ENCODE data around the gene COL5A1.

Gene COL5A1

DNA sequence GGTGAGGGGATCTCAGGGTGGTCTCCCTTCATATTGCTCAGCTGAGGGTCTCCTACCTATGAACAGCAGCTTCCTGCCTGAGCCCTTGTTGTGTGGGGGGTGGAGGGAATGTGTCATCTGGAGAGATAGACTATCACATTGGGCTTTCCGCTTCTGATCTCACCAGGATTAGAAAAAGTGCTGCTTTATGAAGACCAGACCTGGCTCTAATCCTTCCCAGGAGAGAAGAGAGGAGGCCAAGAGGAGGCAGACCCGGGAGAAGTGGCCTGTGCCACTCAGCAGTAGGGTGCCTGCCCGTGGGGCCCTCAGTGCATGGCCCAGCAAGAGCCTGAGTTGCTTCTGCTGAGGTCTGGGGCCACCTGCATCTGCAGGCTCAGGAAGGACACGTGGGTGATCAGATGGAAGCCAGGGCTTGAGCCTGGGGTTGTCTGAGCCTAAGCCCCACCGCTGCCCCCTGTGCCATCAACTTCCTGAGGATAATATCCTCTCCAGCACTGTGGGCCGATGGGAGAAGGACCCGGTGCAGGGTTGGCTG, 22.1 kb upstream of the COL5A1 start:
- H3K9me3 Mint-ChIP-seq = no peaks in the 10 kb centered on the region
- H3K27ac Mint-ChIP-seq = no peak overlapping the region
- H3K4me3 Mint-ChIP-seq = no peak overlapping the region
- H3K27me3 Mint-ChIP-seq = peaks cover 2% of the 10 kb centered on the region
- H3K4me1 Mint-ChIP-seq = no peaks in the 10 kb centered on the region
- no peaks in the 10 kb centered on the region for H3K36me3 Mint-ChIP-seq

GRCh38 chr9:134619983-134620661, 21.5 kb upstream of the COL5A1 start:
- Mint-ChIP-seq H3K36me3 (no peaks in the 10 kb centered on the region), H3K4me3 (no peak overlapping the region), H3K27ac (no peak overlapping the region), H3K4me1 (no peaks in the 10 kb centered on the region), H3K27me3 (peaks cover 2% of the 10 kb centered on the region), H3K9me3 (no peaks in the 10 kb centered on the region)

GRCh38 chr9:134620751-134621557, 20.6 kb upstream of the COL5A1 start:
- Mint-ChIP-seq H3K27ac (no peak overlapping the region), H3K36me3 (no peaks in the 10 kb centered on the region), H3K4me1 (no peaks in the 10 kb centered on the region), H3K9me3 (no peaks in the 10 kb centered on the region), H3K4me3 (no peak overlapping the region), H3K27me3 (peaks cover 2% of the 10 kb centered on the region)

DNA sequence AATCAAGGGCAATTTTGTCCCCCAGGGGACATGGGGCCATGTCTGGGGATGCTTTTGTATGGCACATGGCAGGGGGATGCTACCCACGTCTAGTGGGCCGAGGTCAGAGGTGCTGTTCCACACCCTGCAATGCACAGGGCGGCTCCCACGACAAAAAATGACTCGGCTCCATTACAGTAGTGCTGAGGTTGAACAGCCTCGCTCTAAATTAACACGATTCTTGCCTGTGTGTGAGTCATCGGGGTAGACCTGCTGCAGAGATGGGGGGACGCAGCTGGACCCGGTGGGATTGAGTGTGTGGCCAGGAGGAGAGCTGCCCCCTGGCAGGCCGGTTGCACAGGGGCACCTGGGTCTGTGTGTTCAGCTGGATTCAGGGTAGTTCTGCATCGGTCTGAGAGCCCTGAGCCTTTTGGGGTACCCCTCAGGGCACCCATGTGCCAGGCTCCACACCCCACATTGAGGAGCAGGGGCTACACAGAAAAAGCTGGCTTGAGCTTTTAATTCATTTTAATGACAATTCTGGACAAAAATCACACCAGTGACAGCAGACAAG, 20.0 kb upstream of the COL5A1 start:
- no peaks in the 10 kb centered on the region for H3K4me1 Mint-ChIP-seq
- H3K9me3 Mint-ChIP-seq = no peaks in the 10 kb centered on the region
- no peak overlapping the region for H3K27ac Mint-ChIP-seq
- no peak overlapping the region for H3K4me3 Mint-ChIP-seq
- H3K27me3 Mint-ChIP-seq = peaks cover 2% of the 10 kb centered on the region
- H3K36me3 Mint-ChIP-seq = no peaks in the 10 kb centered on the region

DNA sequence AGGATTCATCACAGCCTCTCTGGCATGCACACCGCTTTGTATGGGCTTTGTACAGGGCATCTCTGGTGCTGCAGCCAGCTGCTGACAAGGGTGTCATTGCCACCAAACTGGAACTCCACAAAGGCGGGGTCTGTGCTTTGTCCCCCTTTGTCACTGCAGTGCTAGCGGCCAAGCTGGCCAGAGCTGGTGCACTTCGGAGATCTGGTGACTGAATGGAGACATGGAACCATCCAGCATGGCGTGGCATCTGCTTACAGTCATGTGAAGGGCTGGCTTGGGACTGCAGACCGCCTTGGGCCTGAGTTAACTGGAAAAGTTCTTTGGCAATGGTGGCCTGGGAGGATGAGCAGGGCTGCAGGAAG, 18.7 kb upstream of the COL5A1 start:
- Mint-ChIP-seq H3K4me3 (no peak overlapping the region), H3K9me3 (no peaks in the 10 kb centered on the region)

GRCh38 chr9:134623258-134624066, 18.1 kb upstream of the COL5A1 start:
- Mint-ChIP-seq H3K4me3 (no peak overlapping the region), H3K27me3 (peaks cover 2% of the 10 kb centered on the region), H3K4me1 (no peaks in the 10 kb centered on the region)

More for the DNA sequence above, 18.7 kb upstream of the COL5A1 start:
- Mint-ChIP-seq H3K4me1 (no peaks in the 10 kb centered on the region), H3K27me3 (peaks cover 2% of the 10 kb centered on the region), H3K27ac (no peak overlapping the region), H3K36me3 (no peaks in the 10 kb centered on the region)

GRCh38 chr9:134624137-134624591, 17.4 kb upstream of the COL5A1 start:
- Mint-ChIP-seq H3K9me3 (no peaks in the 10 kb centered on the region), H3K27me3 (peaks cover 2% of the 10 kb centered on the region), H3K36me3 (no peaks in the 10 kb centered on the region)

More at GRCh38 chr9:134623258-134624066, 18.1 kb upstream of the COL5A1 start:
- Mint-ChIP-seq H3K36me3 (no peaks in the 10 kb centered on the region), H3K27ac (no peak overlapping the region), H3K9me3 (no peaks in the 10 kb centered on the region)

DNA sequence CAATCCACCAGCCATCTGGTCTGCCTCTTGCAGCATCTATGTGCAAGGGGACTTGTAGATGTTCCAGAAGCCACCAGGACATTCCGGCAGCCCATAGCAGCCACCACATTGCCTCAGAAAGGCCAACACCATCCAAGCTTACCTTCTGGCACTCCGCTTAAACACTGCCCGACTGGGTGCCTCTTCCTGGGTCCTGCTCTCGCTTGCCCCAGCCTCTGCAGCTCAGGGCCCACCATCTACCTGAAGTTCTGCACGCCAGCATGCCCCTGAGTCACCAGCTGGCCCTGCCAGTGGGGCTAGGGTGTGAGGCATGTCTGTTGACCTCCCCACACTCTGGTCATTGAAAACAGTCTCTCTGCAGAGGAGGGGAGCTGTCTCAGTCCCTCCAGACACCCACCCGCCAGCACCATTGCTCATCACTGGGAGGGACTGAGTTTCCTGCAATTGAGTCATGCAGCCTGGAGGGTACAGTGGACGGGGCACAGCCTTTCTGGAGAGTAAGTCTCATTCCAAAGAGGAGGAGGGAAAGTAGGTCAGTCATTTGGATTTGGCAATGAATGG, 16.9 kb upstream of the COL5A1 start:
- H3K9me3 Mint-ChIP-seq = no peaks in the 10 kb centered on the region
- H3K27ac Mint-ChIP-seq = no peak overlapping the region
- H3K27me3 Mint-ChIP-seq = peaks cover 2% of the 10 kb centered on the region
- no peak overlapping the region for H3K4me3 Mint-ChIP-seq
- no peaks in the 10 kb centered on the region for H3K4me1 Mint-ChIP-seq
- H3K36me3 Mint-ChIP-seq = no peaks in the 10 kb centered on the region

More at GRCh38 chr9:134624137-134624591, 17.4 kb upstream of the COL5A1 start:
- no peaks in the 10 kb centered on the region for H3K4me1 Mint-ChIP-seq
- no peak overlapping the region for H3K27ac Mint-ChIP-seq
- H3K4me3 Mint-ChIP-seq = no peak overlapping the region

DNA sequence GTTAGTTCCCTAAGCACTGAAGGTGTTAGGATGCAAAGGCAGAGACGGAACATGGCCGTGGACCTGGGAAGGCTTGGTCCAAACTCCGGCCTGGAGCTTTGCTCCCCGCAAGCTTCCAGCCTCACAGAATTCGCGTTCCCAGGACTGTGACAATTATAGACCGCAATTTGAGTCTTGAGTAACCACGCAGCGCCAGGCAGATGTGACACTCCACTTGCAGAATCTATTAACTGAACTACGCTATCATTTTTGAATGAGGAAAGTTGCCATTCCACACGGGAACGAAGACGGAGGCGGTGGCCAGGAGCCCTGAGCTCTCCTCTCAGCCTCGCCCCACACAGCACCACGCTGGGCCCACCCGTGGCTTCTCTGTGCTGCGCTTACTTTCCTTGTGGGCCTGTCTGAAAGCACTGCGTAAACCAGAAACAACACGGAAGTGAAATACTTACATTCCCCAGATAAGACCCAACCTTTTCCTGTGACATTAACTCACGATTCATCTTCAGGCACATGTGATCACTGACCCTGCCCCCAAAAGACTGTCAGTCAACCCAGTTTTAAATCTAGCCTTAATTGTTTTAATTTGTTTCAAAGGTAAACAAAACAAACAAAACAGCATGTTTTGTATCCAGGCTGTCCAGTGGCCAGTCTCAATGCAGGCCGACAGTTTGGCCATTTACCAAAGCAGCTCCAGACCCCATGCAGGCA, 16.1 kb upstream of the COL5A1 start:
- Mint-ChIP-seq H3K4me3 (no peak overlapping the region), H3K27ac (no peak overlapping the region), H3K9me3 (no peaks in the 10 kb centered on the region), H3K4me1 (no peaks in the 10 kb centered on the region), H3K27me3 (peaks cover 2% of the 10 kb centered on the region), H3K36me3 (no peaks in the 10 kb centered on the region)

DNA sequence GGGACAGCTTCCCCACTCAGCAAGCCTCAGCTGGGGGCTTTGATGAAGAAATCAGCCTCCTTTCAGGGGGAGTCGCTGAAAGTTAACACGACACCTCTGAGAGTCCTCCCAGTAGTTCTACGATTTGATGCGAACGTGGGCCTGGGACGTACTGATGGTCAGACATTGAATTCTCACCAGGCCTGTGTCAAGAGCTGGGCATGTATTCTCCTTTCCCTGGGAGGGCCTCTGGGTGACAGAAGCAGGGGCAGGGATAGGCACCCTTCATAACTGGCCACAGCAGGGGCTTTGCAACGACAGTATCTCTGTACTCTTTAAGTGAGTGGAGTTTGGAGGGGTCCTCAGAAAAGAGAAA, 15.6 kb upstream of the COL5A1 start:
- H3K27me3 Mint-ChIP-seq = peaks cover 2% of the 10 kb centered on the region
- no peak overlapping the region for H3K4me3 Mint-ChIP-seq
- no peaks in the 10 kb centered on the region for H3K36me3 Mint-ChIP-seq

DNA sequence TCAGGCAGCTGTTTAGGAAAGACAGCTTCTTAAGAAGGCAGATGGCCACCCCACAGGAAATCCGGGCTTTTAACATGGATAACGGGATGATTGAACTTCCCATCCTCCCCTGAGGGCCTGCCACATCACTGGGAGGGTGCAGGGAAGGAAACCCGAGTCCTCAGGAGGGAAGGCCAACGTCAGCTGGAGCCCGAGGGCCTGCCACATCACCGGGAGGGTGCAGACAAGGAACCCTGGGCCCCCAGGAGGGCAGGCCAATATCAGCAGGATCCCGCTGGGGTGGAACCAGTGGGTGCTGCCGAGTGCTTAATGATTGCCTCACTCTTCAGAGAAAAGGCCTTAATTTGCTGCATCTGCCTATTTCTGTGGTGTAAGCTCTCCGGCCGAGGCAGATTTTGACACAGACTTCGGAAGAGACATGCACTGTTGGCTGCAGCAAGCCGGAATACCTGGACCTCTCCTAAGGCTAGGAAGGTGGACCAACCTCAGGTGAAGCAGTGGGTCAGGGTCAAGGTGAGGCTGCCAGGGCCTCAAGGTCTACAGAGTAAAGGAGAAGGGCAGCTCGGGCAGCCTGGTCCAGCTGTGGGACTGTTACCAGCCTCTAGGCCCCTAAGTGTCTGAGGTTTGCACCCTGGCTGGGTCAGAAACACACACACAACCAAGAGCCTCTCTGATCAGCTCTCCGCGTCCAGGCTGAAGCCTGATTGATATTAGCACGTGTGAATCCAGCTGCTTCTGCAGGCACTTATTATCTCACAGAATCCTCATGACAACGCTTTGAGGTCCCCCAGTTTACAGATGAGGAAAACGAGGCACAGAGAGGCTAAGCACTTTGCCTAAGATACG, 14.8 kb upstream of the COL5A1 start:
- Mint-ChIP-seq H3K27ac (no peak overlapping the region), H3K36me3 (no peaks in the 10 kb centered on the region), H3K4me3 (no peak overlapping the region), H3K27me3 (no peaks in the 10 kb centered on the region), H3K9me3 (no peaks in the 10 kb centered on the region), H3K4me1 (no peaks in the 10 kb centered on the region)

More for the DNA sequence above, 15.6 kb upstream of the COL5A1 start:
- no peaks in the 10 kb centered on the region for H3K9me3 Mint-ChIP-seq
- H3K27ac Mint-ChIP-seq = no peak overlapping the region
- no peaks in the 10 kb centered on the region for H3K4me1 Mint-ChIP-seq

DNA sequence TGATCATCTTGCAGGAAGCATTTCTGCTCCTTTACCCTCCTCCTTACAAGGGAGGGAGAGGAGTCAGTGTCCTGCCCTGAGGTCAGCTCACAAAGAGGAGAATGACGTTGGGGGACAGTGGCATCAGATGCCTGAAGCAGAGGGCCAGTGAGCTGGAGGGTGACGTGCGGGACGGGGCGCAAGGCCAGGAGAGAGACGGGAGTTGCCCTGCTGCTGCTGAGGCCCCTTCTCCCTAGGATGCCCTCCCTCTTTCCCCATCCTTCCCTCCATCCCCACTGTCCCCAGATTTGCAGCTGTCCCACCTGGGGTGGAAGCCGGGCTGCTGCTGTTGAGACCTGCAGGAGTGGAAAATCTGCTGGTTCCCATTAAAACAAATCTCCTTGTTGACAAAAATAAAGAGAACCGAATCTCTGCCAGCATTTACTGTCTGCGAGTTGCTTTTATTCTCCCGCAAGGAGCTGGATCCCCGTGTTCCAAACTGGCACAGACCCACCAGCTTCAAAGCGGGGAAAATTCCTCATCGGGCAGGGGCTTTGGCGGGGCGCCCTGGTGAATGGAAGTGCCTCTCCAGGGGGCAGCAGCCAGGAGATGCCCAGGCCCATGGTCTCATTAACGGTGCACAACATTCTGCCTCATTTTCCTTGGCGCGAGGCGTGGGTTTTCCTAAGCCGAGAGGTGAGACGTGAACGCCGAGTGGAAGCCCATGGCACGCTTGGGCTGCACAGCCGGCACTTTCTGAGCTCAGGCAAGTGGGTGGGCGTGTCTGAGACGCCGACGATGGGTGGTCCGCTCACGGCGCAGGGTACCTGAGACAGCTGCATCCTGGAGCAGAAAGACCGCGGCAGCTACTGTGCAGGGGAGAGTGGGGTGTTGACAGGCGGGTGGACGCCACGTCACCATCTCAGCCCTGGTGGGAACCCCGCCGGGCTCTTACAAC, 13.9 kb upstream of the COL5A1 start:
- Mint-ChIP-seq H3K4me1 (no peaks in the 10 kb centered on the region), H3K36me3 (no peaks in the 10 kb centered on the region), H3K27me3 (no peaks in the 10 kb centered on the region), H3K27ac (no peak overlapping the region), H3K9me3 (no peaks in the 10 kb centered on the region), H3K4me3 (no peak overlapping the region)

DNA sequence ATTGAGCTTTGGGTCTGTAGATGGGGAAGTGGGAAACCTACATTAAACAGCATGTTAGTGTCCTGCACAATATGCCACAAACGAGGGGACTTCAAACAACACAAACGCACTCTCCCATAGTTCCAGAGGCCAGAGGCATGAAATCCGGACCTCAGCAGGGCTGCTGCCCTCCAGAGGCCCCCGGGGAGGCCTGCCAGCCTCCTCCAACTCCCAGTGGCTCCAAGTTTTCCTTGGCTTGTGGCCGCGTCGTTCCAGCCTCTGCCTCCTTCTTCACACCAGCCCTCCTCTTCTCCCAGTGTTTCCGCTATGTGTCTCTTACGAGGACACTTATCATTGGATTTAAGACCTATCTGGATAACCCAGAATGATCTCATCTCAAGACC, 13.3 kb upstream of the COL5A1 start:
- no peaks in the 10 kb centered on the region for H3K27me3 Mint-ChIP-seq
- no peaks in the 10 kb centered on the region for H3K9me3 Mint-ChIP-seq
- no peak overlapping the region for H3K4me3 Mint-ChIP-seq
- no peaks in the 10 kb centered on the region for H3K36me3 Mint-ChIP-seq
- no peaks in the 10 kb centered on the region for H3K4me1 Mint-ChIP-seq
- no peak overlapping the region for H3K27ac Mint-ChIP-seq

All from activated naive CD4-positive, alpha-beta T cell treated with anti-CD3 and anti-CD28 coated beads, Interleukin-2, amount 50 U/mL, for 24 hours (primary cell).